Measurements from ENCODE around the gene TSPAN16.

GRCh38 chr19:11264452-11265176 lies 31.3 kb upstream of the TSPAN16 start:
- TF ChIP-seq ZNF623 (tag by site-specific recombination; IDR thresholded peaks at IDR 0.05) (no peak), ZNF785 (tag by site-specific recombination; IDR thresholded peaks at IDR 0.05) (no peak), PRDM2 (tag by site-specific recombination; IDR thresholded peaks at IDR 0.05; ENCODE audit: borderline replicate concordance) (no peak), ZNF704 (tag by site-specific recombination; IDR thresholded peaks at IDR 0.05) (no peak), CTCF (tag by site-specific recombination; IDR thresholded peaks at IDR 0.05) (no peak), ZNF404 (tag by site-specific recombination; IDR thresholded peaks at IDR 0.05) (no peak), ZFHX2 (tag by site-specific recombination; conservative IDR thresholded peaks at IDR 0.05) (no peak), TCF7L2 (IDR thresholded peaks at IDR 0.05; ENCODE audit: borderline replicate concordance, low read depth, low read length) (no peak)
